ENCODE results near the gene HMGCS2.

The HMGCS2 gene

GRCh38 chr1:119799003-119799402, 30.3 kb upstream of the HMGCS2 start:
- no peak overlapping the region for H3K4me3 ChIP-seq (ENCODE audit: low read depth, low read length)
- TF ChIP-seq CTCF (IDR thresholded peaks at IDR 0.05; ENCODE audit: borderline replicate concordance, insufficient read depth, low read depth, low read length), result no peak

- H3K4me3 ChIP-seq (ENCODE audit: low read depth, low read length), result no peak overlapping the region
- TF ChIP-seq CTCF (IDR thresholded peaks at IDR 0.05; ENCODE audit: borderline replicate concordance, insufficient read depth, low read depth, low read length), result no peak
Observed at GRCh38 chr1:119797606-119798005, 28.9 kb upstream of the HMGCS2 start.

DNA sequence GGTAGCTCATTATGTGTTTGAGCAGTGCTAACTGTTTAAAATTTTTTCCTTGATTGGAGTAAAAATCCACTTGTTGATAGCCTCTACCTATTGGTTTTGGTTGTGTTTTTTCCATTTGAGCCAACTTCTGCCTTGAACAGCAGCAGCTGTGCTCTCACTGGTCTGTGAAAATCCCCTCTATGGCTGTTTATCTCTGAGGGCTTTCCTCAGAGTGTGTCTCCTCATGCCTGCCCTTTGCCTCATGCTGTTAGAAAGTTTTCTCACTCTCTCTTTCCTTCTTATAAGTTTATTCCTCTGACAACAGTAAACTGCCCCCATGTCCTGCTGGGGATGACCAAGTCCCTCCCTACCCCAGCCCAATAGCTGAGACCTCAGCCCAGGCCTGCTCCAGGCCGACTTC, 28.5 kb upstream of the HMGCS2 start:
- no peak overlapping the region for H3K4me3 ChIP-seq (ENCODE audit: low read depth, low read length)
- TF ChIP-seq CTCF (IDR thresholded peaks at IDR 0.05; ENCODE audit: borderline replicate concordance, insufficient read depth, low read depth, low read length), result no peak

GRCh38 chr1:119795261-119796200, 26.8 kb upstream of the HMGCS2 start:
- TF ChIP-seq CTCF (IDR thresholded peaks at IDR 0.05; ENCODE audit: borderline replicate concordance, insufficient read depth, low read depth, low read length), result no peak
- H3K4me3 ChIP-seq (ENCODE audit: low read depth, low read length), result no peak overlapping the region

- no peak overlapping the region for H3K4me3 ChIP-seq (ENCODE audit: low read depth, low read length)
- no peak for TF ChIP-seq CTCF (IDR thresholded peaks at IDR 0.05; ENCODE audit: borderline replicate concordance, insufficient read depth, low read depth, low read length)
Observed at GRCh38 chr1:119794876-119795240, 26.2 kb upstream of the HMGCS2 start.

DNA sequence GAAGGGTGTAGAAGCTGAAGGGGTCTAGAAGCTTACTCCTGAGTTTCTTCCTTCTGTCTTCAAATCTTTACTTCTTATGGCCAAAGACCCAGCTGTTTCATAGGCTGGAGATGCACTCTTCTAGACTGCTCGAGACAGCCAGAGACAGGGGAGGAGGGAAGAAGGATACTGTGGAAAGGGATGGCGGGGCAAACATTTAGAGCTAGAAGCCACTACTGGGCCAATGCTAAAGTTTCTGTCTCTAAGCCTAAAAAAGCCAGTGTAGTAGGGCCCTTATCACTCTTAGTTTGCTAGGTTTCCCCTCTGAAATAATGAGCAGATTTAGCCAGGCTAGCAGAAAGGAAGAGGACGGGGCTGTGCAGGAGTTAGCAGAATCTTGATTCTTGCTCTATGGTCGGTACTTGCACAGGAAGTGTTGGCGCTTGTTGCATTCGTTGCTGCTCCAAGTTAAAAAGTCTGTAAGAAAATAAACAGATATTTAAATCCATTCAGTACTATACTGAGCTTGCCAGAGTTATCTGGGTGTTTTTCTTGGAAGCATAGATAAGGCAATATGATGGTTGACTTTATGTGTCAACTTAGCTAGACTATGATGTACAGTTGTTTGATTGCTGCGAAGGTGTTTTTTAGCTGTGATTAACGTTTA, 25.6 kb upstream of the HMGCS2 start:
- H3K4me3 ChIP-seq (ENCODE audit: low read depth, low read length), result no peak overlapping the region
- TF ChIP-seq CTCF (IDR thresholded peaks at IDR 0.05; ENCODE audit: borderline replicate concordance, insufficient read depth, low read depth, low read length), result no peak

DNA sequence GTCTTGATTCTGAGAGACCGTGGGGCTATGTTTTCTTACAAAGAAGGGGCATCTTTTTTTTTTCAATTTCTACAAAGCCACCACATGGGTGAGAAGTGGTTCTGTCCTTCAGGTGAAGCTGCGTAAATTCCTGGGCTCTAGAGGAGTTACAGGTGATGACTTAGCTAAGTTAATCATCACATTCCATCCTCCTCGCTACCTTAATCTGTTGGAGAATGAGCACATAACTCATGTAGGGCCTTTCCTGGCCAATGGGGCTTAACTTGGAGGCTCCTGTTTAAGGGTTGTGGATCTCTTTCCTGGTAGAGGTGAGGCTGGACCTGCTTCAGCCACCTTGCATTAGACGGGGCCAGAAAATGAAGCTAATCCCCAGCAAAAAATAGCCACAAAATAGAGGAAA, 22.7 kb upstream of the HMGCS2 start:
- no peak for TF ChIP-seq CTCF (IDR thresholded peaks at IDR 0.05; ENCODE audit: borderline replicate concordance, insufficient read depth, low read depth, low read length)
- H3K4me3 ChIP-seq (ENCODE audit: low read depth, low read length), result no peak overlapping the region

Measured in GM12875 (cell line).